ENCODE data around the gene DNPH1.

GRCh38 chr6:43255408-43256054 lies 26.2 kb upstream of the DNPH1 start:
- TF ChIP-seq CTCF (IDR thresholded peaks at IDR 0.05) (no peak), POLR2A (IDR thresholded peaks at IDR 0.05) (no peak), EP300 (IDR thresholded peaks at IDR 0.05; ENCODE audit: low read depth) (no peak), POLR2AphosphoS5 (IDR thresholded peaks at IDR 0.05) (no peak)

Measured in transverse colon (tissue), 4 donors.